Endothelial cell of umbilical vein (primary cell): ENCODE data around the gene TOB1. TPM values are rescaled to one million over a fixed set of nuclear protein-coding genes. Genes with fewer than 3 reads are reported as not detected.

Experiments used
- BruUV-seq: library from RNA; stranded (reverse); fragments of 400-500 nt; replicated peaks from 2 replicates; lab custom pipeline; 2021; lab: Mats Ljungman, UMichigan
- CTCF ChIA-PET: fragments of 300-600, 350-600 bp; sonication (Branson Sonifier 250); formaldehyde crosslinking; loops from one replicate; lab custom pipeline; 2021; ENCODE audit warnings: antibody characterized with exemption, inconsistent platforms; lab: Charles Lee
- POLR2A ChIA-PET: fragments of 300-600, 350-600 bp; sonication (Branson Sonifier 250); formaldehyde crosslinking; loops from one replicate; lab custom pipeline; 2021; ENCODE audit warnings: antibody characterized with exemption, inconsistent platforms; lab: Charles Lee
- DNase-seq: peaks from one replicate; pipeline ENCODE4 v3.0.0-alpha.2; 2011; ENCODE audit warnings: low read depth, low spot score
- FAIRE-seq: peaks from 2 replicates; lab custom pipeline; 2011; peaks lifted over from hg19 to GRCh38; lab: Jason Lieb, UNC
- H2AFZ ChIP-seq: 2 replicates; pipeline ENCODE4 v1.6.0; 2012; ENCODE audit warnings: low read depth, low read length, control low read depth, inconsistent platforms
- H3K27ac ChIP-seq: 2 replicates; pipeline ENCODE4 v1.5.1; 2011; ENCODE audit warnings: low read depth, mild to moderate bottlenecking, control low read depth, low read length, moderate library complexity; ENCODE audit not compliant: insufficient read depth
- H3K27me3 ChIP-seq, 2 experiments: 2 replicates each; pipeline versions ENCODE4 v1.6.0 to v1.6.1; 2011; ENCODE audit warnings: low read length in 2 of 2, mixed read lengths in 1 of 2; ENCODE audit not compliant: control insufficient read depth in 2 of 2, insufficient read depth in 2 of 2
- H3K36me3 ChIP-seq, 2 experiments: 2 replicates in 1 of 2; 3 replicates in 1 of 2; pipeline ENCODE4 v1.5.1; 2011; ENCODE audit warnings: low read length in 2 of 2, mild to moderate bottlenecking in 1 of 2, moderate library complexity in 1 of 2; ENCODE audit not compliant: control insufficient read depth in 2 of 2, insufficient read depth in 2 of 2; ENCODE audit errors: extremely low read depth in 1 of 2
- H3K4me1 ChIP-seq: 3 replicates; pipeline ENCODE4 v1.5.1; 2011; ENCODE audit warnings: mild to moderate bottlenecking, low read length; ENCODE audit not compliant: control insufficient read depth, insufficient read depth; ENCODE audit errors: extremely low read depth
- H3K4me2 ChIP-seq: 2 replicates; pipeline ENCODE4 v1.6.1; 2011; ENCODE audit warnings: low read length, control low read depth, mixed read lengths; ENCODE audit not compliant: insufficient read depth
- H3K4me3 ChIP-seq, 3 experiments: fragments of 200-600 bp in 1 of 3; sonication (generic), shearing (Covaris generic) in 1 of 3; replicated peaks in 1 of 3; 2 replicates each; pipeline ENCODE4 v1.5.1; 2011 to 2016; ENCODE audit warnings: control low read depth in 3 of 3, low read length in 3 of 3, mild to moderate bottlenecking in 2 of 3, inconsistent platforms in 1 of 3, low read depth in 1 of 3, moderate library complexity in 1 of 3; ENCODE audit not compliant: insufficient read depth in 1 of 3
- H3K79me2 ChIP-seq: 2 replicates; pipeline ENCODE4 v1.6.0; 2012; ENCODE audit warnings: low read length, inconsistent platforms; ENCODE audit not compliant: control insufficient read depth, insufficient read depth
- H3K9ac ChIP-seq: replicated peaks from 2 replicates; pipeline ENCODE3; 2011; ENCODE audit warnings: low read length, control low read depth; ENCODE audit not compliant: insufficient read depth; ENCODE audit errors: extremely low read depth
- H3K9me1 ChIP-seq: replicated peaks from 3 replicates; pipeline ENCODE4 v1.6.0; 2011; ENCODE audit warnings: mild to moderate bottlenecking, low read length; ENCODE audit not compliant: control insufficient read depth, insufficient read depth; ENCODE audit errors: extremely low read depth
- H3K9me3 ChIP-seq: replicated peaks from 2 replicates; pipeline ENCODE4 v1.5.1; 2012; ENCODE audit warnings: low read length, inconsistent platforms; ENCODE audit not compliant: control insufficient read depth, insufficient read depth
- H4K20me1 ChIP-seq: replicated peaks from 2 replicates; pipeline ENCODE3; 2011; ENCODE audit warnings: mild to moderate bottlenecking, low read length; ENCODE audit not compliant: control insufficient read depth, insufficient read depth; ENCODE audit errors: extremely low read depth
- FOS ChIP-seq: IDR thresholded peaks from 2 replicates; pipeline ENCODE4 v1.6.1; 2011; ENCODE audit warnings: mild to moderate bottlenecking, low read length, moderate library complexity, borderline replicate concordance; ENCODE audit not compliant: insufficient read depth
- GATA2 ChIP-seq: IDR thresholded peaks from 2 replicates; pipeline ENCODE4 v1.7.0; 2011; ENCODE audit warnings: low read depth, mild to moderate bottlenecking, moderate library complexity, mixed read lengths, low read length; ENCODE audit not compliant: insufficient read length, insufficient read depth
- JUN ChIP-seq: IDR thresholded peaks from 2 replicates; pipeline ENCODE4 v1.6.1; 2011; ENCODE audit warnings: borderline replicate concordance, low read depth; ENCODE audit not compliant: insufficient read length, insufficient read depth
- MYC ChIP-seq: IDR thresholded peaks from one replicate; pipeline ENCODE4 v1.6.1; 2011; ENCODE audit warnings: mild to moderate bottlenecking, low read depth, low read length
- POLR2A ChIP-seq: IDR thresholded peaks from 2 replicates; pipeline ENCODE4 v1.6.1; 2012; ENCODE audit warnings: low read depth, mild to moderate bottlenecking, control low read depth, low read length
- POLR2AphosphoS5 ChIP-seq: IDR thresholded peaks from 2 replicates; pipeline ENCODE4 v1.6.1; 2012; ENCODE audit warnings: low read depth, mild to moderate bottlenecking, control low read depth, low read length, moderate library complexity; ENCODE audit not compliant: insufficient read depth
- dilution Hi-C: fragments of 300-500 bp; cut with MboI; formaldehyde crosslinking; loops from one replicate; pipeline ENCODE4 v1.15.0; 2019; ENCODE audit warnings: low sequenced_read_pairs; ENCODE audit not compliant: extremely low pct_ligation_motif_present
- intact Hi-C: fragments of 100-400 bp; cut with micrococcal nuclease; formaldehyde crosslinking; loops from one replicate; pipeline ENCODE4 v1.10.0; 2022
- polyA plus RNA-seq, 4 experiments: library from polyadenylated mRNA; depleted of rRNA in 3 of 4; stranded (reverse) in 3 of 4; unstranded in 1 of 4; fragments of >200 nt; gene quantifications; 2 replicates each; pipeline versions ENCODE4 v1.2.1 to v1.2.3, GENCODE V29; 2011 to 2012; ENCODE audit warnings: missing spikeins in 1 of 4
- total RNA-seq: library from RNA; stranded (reverse); gene quantifications from 2 replicates; pipeline ENCODE4 v1.2.3, GENCODE V29; 2021
- TF ChIP-seq, protein P1 (sequence below), 2 donors: IDR thresholded peaks; 1 replicate in 1 of 2; 2 replicates in 1 of 2; pipeline ENCODE4 v1.5.1; 2011; ENCODE audit warnings: low read length in 2 of 2, mild to moderate bottlenecking in 2 of 2, moderate library complexity in 2 of 2, control low read depth in 1 of 2, inconsistent platforms in 1 of 2, low read depth in 1 of 2; ENCODE audit not compliant: insufficient read depth in 1 of 2; ENCODE audit errors: extremely low read depth in 1 of 2

Gene TOB1
- total and polyA plus RNA-seq, 2 donors (not counting 3 experiments of a cell fraction or from before 2014, with no cell fraction given): 3.3 to 12.9 TPM

DNA sequence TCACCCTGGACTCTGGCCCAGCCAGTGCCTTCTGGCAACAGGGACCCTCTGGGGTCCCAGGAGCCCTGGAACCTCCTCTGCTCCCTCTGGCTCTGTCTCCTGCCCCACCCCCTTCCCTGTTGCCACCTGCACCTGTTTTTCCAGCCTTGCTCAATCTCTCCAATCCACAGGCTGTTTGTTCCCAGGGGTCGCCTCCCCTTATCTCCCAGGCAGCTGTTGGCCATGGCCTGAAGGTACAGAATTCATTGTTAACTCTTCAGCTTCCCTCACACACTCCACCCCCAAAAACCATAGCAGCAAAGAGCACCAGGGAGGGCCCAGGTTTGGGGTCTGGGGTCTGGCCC, 39.3 kb upstream of the TOB1 start:
- Histone ChIP-seq H3K9me3 (no peaks in the 10 kb centered on the region), H3K4me3 (no peak overlapping the region), H3K4me1 (no peaks in the 10 kb centered on the region), H3K36me3 (no peaks in the 10 kb centered on the region), H2AFZ (no peak overlapping the region), H3K4me2 (no peak overlapping the region), H3K9ac (no peak overlapping the region), H3K27ac (no peak overlapping the region), H4K20me1 (no peaks in the 10 kb centered on the region), H3K9me1 (no peaks in the 10 kb centered on the region), H3K27me3 (peaks cover 2 to 5% of the 10 kb centered on the region in 2 experiments), H3K79me2 (no peaks in the 10 kb centered on the region)
- ChIA-PET CTCF (interaction anchor here (1.0 to 1.1 kb wide), 3 partner anchors 17 to 123 kb away, joined by 3 to 4 read pairs (median 3); no protein-coding TSS in a partner anchor), POLR2A (no interaction called here)
- BruUV-seq: no TSS peak
- DNase-seq (no peak), FAIRE-seq (no peak)
- TF ChIP-seq GATA2 (no peak), JUN (no peak), FOS (no peak), POLR2AphosphoS5 (no peak), POLR2A (no peak), MYC (no peak)
- TF ChIP-seq, protein P1, sequence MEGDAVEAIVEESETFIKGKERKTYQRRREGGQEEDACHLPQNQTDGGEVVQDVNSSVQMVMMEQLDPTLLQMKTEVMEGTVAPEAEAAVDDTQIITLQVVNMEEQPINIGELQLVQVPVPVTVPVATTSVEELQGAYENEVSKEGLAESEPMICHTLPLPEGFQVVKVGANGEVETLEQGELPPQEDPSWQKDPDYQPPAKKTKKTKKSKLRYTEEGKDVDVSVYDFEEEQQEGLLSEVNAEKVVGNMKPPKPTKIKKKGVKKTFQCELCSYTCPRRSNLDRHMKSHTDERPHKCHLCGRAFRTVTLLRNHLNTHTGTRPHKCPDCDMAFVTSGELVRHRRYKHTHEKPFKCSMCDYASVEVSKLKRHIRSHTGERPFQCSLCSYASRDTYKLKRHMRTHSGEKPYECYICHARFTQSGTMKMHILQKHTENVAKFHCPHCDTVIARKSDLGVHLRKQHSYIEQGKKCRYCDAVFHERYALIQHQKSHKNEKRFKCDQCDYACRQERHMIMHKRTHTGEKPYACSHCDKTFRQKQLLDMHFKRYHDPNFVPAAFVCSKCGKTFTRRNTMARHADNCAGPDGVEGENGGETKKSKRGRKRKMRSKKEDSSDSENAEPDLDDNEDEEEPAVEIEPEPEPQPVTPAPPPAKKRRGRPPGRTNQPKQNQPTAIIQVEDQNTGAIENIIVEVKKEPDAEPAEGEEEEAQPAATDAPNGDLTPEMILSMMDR (IDR thresholded peaks at IDR 0.05; ENCODE audit: extremely low read depth in 1 of 2, insufficient read depth in 1 of 2, low read depth in 1 of 2, low read length in 2 of 2): no peak
- intact Hi-C loops (no loop called here), dilution Hi-C loops (no loop called here)
